ENCODE data around the gene LRG1.

The LRG1 gene

GRCh38 chr19:4524808-4525562 lies 14.9 kb downstream of the LRG1 start:
- peak; percentile 82 for DNase-seq

DNA sequence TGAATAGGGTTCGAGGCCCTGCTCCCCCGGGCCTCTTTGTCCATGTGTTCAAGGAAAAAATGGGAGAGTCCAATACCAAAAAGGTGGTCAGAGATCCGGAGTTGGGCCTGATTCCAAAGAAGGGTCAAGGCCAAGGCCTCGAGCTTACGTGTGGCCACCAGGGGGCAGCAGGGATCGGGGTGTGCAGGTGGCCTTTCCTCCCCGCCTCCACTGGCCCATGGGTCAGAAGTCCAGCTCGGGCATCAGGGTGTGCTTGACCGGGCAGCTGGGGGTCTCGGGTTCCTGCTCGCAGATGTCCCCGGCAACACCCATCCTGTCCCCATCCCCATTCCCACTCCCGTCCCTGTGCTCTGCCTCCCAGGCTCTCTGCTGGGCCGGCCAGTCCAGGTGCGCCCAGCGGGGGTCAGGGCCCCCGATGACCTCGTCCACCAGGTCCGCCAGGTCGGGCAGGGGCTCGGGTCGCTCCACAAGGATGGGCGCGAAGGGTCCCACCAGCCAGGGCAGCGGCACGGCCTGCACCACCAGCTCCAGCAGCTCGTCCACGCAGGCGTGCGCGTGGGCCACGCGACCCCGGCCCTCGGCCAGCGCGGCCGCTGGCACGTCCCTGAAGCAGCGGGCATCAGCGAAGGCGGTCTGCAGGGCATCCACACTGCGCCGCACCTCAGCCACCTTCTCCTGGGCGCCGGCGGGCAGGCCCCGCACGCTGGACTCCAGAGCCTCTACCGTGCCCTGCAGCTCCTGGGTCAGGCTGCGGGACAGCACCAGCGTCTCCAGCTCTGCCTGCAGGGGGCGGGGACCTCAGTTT lies 16.3 kb downstream of the LRG1 start:
- peak; percentile 73 for DNase-seq

DNA sequence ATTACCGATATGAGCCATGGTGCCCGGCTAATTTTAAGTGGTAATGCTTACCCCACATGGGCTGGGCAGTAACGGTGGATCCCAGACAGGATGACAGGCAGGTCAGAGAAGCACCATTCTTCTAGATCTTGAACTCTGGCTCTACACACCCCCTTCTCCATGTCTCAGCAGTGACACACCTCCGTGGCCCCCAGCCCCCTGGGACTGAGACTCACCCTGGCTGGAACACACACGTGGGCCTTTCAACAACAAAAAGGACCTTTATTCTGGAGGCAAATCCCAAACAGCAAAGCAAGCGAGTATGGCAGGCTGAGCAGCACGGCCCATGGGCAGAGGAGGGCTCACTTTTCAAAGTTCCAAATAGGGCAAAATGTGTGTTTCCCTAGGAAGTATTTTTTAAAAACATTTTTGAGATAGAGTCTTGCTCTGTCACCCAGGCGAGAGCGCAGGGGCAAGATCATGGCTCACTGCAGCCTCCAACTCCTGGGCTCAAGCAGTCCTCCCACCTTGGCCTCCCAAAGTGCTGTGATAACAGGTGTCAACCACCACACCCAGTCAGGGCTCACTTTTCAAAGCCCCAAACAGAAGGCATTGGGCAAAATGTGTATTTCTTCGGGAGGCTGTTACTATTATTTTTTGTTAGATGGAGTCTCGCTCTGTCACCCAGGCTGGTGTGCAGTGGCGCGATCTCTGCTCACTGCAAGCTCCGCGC lies 17.4 kb downstream of the LRG1 start:
- DNase-seq: no peak

DNA sequence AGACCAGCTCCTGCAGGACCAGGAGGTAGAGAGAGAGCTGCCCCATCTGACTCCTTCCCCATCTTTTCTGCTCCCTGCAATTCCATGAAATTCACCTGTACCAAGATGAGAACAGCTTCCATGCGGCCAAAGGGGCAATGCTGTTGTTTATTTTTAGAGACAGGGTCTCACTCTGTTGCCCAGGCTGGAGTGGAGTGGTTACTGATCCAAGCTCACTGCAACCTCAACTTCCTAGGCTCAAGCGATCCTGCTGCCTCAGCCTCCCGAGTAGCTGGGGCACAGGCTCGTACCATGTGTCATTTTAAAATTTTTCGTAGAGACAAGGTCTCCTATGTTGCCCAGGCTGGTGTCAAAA lies 18.0 kb downstream of the LRG1 start:
- DNase-seq: no peak

- DNase-seq: no peak
These were observed 18.5 kb downstream of the LRG1 start for GRCh38 chr19:4521170-4521887.

- no peak for DNase-seq
These were observed 20.1 kb downstream of the LRG1 start for GRCh38 chr19:4519521-4520277.

GRCh38 chr19:4519172-4519496 lies 20.7 kb downstream of the LRG1 start:
- no peak for DNase-seq

- DNase-seq: peak; percentile 74
These were observed 21.3 kb downstream of the LRG1 start, which contains the start of gene PLIN4 for GRCh38 chr19:4518345-4519171. Gene PLIN4, minus strand, starts transcription at chr19:4518486. Its CDS starts 214 bp downstream, at chr19:4518272.

DNA sequence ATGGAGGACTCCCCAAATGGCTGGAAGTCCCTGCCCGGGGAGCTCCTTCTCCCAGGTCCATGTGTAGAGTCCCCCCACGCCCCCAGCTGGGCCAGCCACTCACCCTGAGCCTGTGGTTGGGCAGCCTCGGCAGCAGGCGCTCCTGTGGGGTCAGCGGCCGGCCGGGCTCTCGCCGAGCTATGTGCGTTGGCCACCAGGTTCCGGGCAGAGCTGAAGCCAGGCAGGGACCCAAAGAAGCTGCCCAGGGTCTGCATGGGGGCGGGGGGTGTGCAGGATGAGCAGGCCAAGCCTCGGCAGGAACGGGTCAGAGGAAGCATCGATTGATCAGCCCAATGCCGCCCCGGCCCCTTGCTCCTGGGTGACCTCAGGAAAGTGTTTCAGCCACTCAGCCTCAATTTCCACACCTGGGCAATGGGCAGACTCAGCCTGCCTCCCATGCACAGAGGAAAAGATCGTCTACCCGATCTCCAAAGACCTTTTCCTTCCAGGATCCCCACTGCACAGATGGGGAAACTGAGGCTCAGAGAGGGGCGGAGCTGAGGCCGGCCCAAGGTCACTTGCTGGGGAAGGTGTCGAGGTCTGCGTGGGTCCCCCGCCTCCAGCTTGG lies 22.3 kb downstream of the LRG1 start:
- no peak for DNase-seq

DNA sequence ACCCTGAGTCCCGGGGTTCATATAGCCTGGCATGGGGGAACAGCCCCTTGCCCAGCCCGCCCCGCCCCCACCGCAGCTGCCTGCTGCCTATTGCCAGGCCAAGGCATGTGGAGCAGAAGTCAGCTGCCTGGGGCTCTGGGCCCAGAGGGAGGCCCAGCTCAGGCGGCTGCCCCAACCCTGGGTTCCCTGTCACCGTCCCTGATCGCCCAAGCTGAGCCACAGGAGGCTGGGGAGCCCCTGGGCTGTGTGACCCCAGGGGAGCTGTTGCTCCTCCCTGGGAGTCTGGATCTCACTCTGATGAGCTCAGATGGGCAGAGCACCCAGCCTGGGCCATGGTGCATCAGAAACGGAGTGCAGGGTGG lies 22.9 kb downstream of the LRG1 start:
- DNase-seq: no peak

- DNase-seq: no peak
These were observed 23.5 kb downstream of the LRG1 start for GRCh38 chr19:4516199-4516938.

DNA sequence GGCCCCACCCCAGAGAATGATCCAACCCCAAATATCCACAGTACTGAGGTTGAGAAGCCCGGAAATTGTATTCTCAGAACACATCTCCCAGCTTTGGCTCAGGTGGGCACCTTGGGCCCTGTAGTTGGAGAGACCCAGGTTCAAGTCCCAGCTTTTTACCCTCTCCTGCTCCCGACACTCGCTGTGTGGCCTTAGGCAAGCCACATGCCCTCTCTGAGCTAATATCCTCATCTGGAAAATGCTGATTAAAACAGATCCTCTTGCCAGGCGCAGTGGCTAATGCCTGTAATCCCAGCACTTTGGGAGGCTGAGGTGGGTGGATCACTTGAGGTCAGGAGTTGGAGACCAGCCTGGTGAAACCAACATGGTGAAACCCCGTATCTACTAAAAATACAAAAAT lies 24.1 kb downstream of the LRG1 start:
- no peak for DNase-seq

GRCh38 chr19:4513248-4513647 lies 26.6 kb downstream of the LRG1 start:
- no peak for DNase-seq

- DNase-seq: no peak
These were observed 27.8 kb downstream of the LRG1 start for GRCh38 chr19:4512070-4512469.

DNA sequence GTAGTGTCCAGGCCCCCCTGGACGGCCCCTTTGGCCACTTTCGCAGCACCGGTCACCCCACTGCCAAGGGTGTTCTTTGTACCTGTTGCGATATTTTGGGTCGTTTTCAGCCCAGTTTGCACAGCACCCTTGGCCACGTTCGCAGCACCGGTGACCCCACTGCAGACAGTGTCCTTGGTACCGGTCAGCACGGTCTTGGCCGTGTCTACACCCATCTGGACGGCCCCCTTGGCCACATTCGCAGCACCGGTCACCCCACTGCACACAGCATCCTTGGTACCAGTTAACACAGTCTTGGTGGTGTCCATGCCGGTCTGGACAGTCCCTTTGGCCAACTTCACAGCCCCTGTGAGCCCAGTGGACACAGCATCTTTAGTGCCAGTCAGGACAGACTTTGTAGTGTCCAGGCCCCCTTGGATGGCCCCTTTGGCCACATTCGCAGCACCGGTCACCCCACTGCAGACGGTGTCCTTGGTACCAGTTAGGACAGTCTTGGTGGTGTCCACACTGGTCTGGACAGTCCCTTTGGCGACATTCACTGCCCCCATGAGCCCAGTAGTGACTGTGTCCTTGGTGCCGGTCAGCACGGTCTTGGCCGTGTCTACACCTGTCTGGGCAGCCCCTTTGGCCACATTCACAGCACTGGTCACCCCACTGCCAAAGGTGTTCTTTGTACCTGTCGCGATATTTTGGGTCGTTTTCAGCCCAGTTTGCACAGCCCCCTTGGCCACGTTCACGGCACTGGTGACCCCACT lies 28.4 kb downstream of the LRG1 start:
- DNase-seq: no peak

GRCh38 chr19:4510435-4511255 lies 29.2 kb downstream of the LRG1 start:
- DNase-seq: no peak

DNA sequence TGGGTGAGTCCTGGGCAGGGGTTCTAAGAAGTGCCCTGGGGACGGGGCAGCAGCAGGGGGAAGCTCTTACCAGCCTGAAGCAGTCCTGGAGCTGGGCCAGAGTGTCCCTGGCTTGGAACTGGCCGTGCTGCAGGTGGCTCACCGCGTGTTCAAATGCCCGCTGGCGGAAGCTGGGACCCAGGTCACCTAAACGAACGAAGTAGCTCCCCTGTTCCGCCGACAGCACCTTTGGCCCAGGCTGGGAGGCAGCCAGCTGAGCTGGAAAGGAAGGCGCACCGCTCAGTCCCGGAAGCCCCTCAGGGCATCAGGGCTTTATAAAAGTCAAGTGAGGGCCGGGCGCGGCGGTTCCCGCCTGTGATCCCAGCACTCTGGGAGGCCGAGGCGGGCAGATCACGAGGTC lies 31.1 kb downstream of the LRG1 start:
- DNase-seq: no peak

DNA sequence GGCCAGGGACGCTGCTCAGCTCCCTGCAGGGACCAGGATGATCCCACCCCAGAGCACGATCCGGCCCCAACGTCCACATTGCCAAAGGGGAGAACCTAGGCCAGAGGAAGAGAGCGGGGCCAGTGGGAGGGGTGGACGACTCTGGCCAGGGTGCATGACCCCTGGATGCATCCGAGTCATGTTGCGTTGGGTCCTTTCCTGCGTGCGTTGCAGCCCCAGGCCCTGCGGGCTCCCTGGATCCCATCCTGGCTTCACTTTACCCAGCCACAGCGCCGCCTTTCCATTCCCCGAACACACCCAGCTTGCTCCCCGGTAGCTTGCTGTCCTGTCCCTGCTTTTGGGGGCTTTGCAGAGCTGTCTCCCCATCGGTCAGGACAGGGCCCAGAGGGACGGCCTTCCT lies 32.0 kb downstream of the LRG1 start:
- no peak for DNase-seq

DNA sequence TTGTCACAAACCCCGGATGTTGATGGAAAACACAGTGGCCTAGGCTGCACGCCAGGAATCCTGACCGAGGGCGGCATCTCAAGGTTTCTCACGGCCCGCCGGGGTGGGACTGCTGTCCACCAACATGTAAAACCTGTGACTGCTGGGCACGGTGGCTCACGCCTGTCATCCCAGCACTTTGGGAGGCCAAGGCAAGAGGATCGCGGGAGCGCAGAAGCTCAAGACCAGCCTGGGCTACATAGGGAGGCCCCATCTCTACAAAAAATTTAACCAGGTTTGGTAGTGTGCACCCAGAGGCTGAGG lies 32.7 kb downstream of the LRG1 start:
- DNase-seq: no peak
